GM19455 (cell line): ENCODE measurements around the gene KRTAP10-12.
"Not testable (repeated sequence)": the region's sequence is repeated elsewhere in the genome, so short reads cannot be mapped to it uniquely, and the experiment has no call there.

Experiments used
- ATAC-seq: cut with Tn5 transposase; IDR thresholded peaks from one replicate; pipeline ENCODE4 v1.9.1; 2021; ENCODE audit not compliant: unreplicated experiment

The KRTAP10-12 gene

GRCh38 chr21:44697172-44697810 lies at the start of gene KRTAP10-12:
Gene KRTAP10-12 (plus strand): TSS chr21:44697172. CDS start chr21:44697202, 30 bp downstream.
- not testable (repeated sequence) for ATAC-seq

- no peak for ATAC-seq
These were observed 49.8 kb upstream of the KRTAP10-12 start for GRCh38 chr21:44647222-44647552.

- no peak for ATAC-seq
These were observed 48.2 kb upstream of the KRTAP10-12 start for GRCh38 chr21:44648557-44649311.

- no peak for ATAC-seq
These were observed 47.4 kb upstream of the KRTAP10-12 start for GRCh38 chr21:44649521-44650100.

GRCh38 chr21:44650265-44650972 lies 46.6 kb upstream of the KRTAP10-12 start:
- no peak for ATAC-seq

GRCh38 chr21:44650973-44651675 lies 45.8 kb upstream of the KRTAP10-12 start:
- no peak for ATAC-seq

- ATAC-seq, result no peak
These were observed 43.8 kb upstream of the KRTAP10-12 start for GRCh38 chr21:44653123-44653522.

GRCh38 chr21:44653656-44654575 lies 43.1 kb upstream of the KRTAP10-12 start:
- no peak for ATAC-seq

- no peak for ATAC-seq
These were observed 42.3 kb upstream of the KRTAP10-12 start, which contains the start of gene KRTAP12-4 for GRCh38 chr21:44654576-44655175. Gene KRTAP12-4 (minus strand): TSS chr21:44654659. CDS start chr21:44654614, 45 bp downstream.

GRCh38 chr21:44656868-44657267 lies 40.1 kb upstream of the KRTAP10-12 start:
- ATAC-seq, result no peak

- no peak for ATAC-seq
These were observed 39.1 kb upstream of the KRTAP10-12 start, which contains the start of gene KRTAP12-3 for GRCh38 chr21:44657635-44658540. Gene KRTAP12-3 (plus strand): TSS chr21:44657932. CDS start chr21:44657980, 48 bp downstream.

GRCh38 chr21:44658541-44658910 lies 38.4 kb upstream of the KRTAP10-12 start:
- ATAC-seq, result no peak

- ATAC-seq, result no peak
These were observed 37.9 kb upstream of the KRTAP10-12 start for GRCh38 chr21:44658913-44659595.

GRCh38 chr21:44661567-44661966 lies 35.4 kb upstream of the KRTAP10-12 start:
- ATAC-seq, result not testable (repeated sequence)

GRCh38 chr21:44664691-44665090 lies 32.3 kb upstream of the KRTAP10-12 start:
- ATAC-seq, result no peak

GRCh38 chr21:44666401-44667320 lies 30.3 kb upstream of the KRTAP10-12 start, which contains the start of gene KRTAP12-2:
Gene KRTAP12-2 (minus strand): TSS chr21:44666927. CDS start chr21:44666886, 41 bp downstream.
- no peak for ATAC-seq
